Measurements from ENCODE around the gene ESPL1. TPM values are rescaled to one million over a fixed set of nuclear protein-coding genes. Genes with fewer than 3 reads are reported as not detected.
A peak's percentile ranks its signal among the peaks of the same experiment; 100 is the strongest.

The ESPL1 gene
- polyA plus RNA-seq, 1 donor (not counting 4 experiments of a cell fraction or from before 2014, with no cell fraction given) = 3.7 TPM

DNA sequence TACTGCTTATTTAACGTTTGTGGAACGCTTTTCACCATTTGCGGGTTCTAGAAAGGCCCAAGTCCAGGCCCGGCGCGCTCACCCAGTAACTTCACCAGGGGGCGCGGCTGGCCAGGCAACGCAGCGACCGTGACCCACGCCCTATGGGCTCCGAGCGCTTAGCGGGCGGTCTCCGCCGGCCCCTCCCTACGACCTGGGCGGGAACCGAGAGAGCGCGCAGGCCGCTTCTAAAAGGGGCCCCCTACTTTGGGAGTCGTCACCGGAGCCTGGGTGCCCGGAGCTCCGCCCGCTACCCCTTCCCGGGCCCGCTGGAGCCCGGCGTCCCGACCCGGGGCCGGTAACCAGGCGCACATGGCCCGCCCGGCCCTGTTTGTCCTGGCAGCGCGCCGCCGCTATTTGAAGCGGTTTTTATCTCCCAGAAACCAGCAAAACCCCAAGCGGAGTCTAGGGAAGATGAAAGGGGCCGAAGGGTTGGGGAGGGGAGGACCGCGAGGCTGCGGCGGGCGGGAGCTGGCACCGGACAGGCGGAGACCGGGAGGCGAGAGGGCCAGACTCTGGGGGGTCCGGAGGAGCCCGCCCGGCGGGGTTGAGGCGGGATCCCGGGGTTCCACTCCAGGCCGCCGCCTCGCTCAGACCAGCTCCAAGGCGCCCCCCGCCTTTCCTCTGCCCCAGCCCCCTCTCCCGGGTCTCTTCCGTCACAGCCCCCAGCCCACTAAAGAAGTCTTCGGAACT, 56.8 kb downstream of the ESPL1 start:
- no peaks in the 10 kb centered on the region for H3K36me3 ChIP-seq (ENCODE audit: control insufficient read depth in 2 of 2, extremely low read depth in 1 of 2, insufficient read depth in 2 of 2, low read length in 2 of 2)
- FAIRE-seq (no peak), DNase-seq (ENCODE audit: low read depth, low spot score) (peak; percentile 33)
- H3K27ac ChIP-seq (ENCODE audit: control insufficient read depth, insufficient read depth, low read length) = peak overlapping the region; percentile 73
- H4K20me1 ChIP-seq (ENCODE audit: control insufficient read depth, extremely low read depth, insufficient read depth, low read length) = no peaks in the 10 kb centered on the region
- H3K4me1 ChIP-seq (ENCODE audit: control insufficient read depth, extremely low read depth, insufficient read depth, low read length) = peaks cover 21% of the 10 kb centered on the region
- peaks cover 2% of the 10 kb centered on the region for H3K79me2 ChIP-seq (ENCODE audit: control insufficient read depth, insufficient read depth, low read length)
- dilution Hi-C loops (cut with MboI; ENCODE audit: extremely low pct_ligation_motif_present, low sequenced_read_pairs) = no loop called here
- H3K4me3 ChIP-seq (ENCODE audit: control insufficient read depth in 2 of 3, extremely low read depth in 1 of 3, insufficient read depth in 2 of 3, low read depth in 1 of 3, low read length in 3 of 3) = peak overlapping the region; percentile 48 to 81 (median 79)
- H3K4me2 ChIP-seq (ENCODE audit: control insufficient read depth, extremely low read depth, insufficient read depth, low read depth, low read length) = peak overlapping the region; percentile 99
- no peaks in the 10 kb centered on the region for H3K9me1 ChIP-seq (ENCODE audit: control insufficient read depth, extremely low read depth, insufficient read depth, low read length)
- peak overlapping the region; percentile 81 for H3K9ac ChIP-seq (ENCODE audit: control insufficient read depth, extremely low read depth, insufficient read depth, low read length)
- peak overlapping the region; percentile 95 for H2AFZ ChIP-seq (ENCODE audit: control insufficient read depth, low read length)
- no peaks in the 10 kb centered on the region for H3K9me3 ChIP-seq (ENCODE audit: control insufficient read depth, low read depth, low read length)
- TF ChIP-seq EZH2 (IDR thresholded peaks at IDR 0.05; ENCODE audit: low read length) = no peak
- TF ChIP-seq, protein P1, sequence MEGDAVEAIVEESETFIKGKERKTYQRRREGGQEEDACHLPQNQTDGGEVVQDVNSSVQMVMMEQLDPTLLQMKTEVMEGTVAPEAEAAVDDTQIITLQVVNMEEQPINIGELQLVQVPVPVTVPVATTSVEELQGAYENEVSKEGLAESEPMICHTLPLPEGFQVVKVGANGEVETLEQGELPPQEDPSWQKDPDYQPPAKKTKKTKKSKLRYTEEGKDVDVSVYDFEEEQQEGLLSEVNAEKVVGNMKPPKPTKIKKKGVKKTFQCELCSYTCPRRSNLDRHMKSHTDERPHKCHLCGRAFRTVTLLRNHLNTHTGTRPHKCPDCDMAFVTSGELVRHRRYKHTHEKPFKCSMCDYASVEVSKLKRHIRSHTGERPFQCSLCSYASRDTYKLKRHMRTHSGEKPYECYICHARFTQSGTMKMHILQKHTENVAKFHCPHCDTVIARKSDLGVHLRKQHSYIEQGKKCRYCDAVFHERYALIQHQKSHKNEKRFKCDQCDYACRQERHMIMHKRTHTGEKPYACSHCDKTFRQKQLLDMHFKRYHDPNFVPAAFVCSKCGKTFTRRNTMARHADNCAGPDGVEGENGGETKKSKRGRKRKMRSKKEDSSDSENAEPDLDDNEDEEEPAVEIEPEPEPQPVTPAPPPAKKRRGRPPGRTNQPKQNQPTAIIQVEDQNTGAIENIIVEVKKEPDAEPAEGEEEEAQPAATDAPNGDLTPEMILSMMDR (optimal IDR thresholded peaks at IDR 0.05 in 1 of 3, IDR thresholded peaks at IDR 0.05 in 1 of 3, conservative IDR thresholded peaks at IDR 0.05 in 1 of 3; ENCODE audit: extremely low read depth in 1 of 3, insufficient read depth in 2 of 3, low read length in 3 of 3) = peak; percentile 61 to 82 (median 81)
- no peaks in the 10 kb centered on the region for H3K27me3 ChIP-seq (ENCODE audit: control insufficient read depth, extremely low read depth, insufficient read depth, low read length)

DNA sequence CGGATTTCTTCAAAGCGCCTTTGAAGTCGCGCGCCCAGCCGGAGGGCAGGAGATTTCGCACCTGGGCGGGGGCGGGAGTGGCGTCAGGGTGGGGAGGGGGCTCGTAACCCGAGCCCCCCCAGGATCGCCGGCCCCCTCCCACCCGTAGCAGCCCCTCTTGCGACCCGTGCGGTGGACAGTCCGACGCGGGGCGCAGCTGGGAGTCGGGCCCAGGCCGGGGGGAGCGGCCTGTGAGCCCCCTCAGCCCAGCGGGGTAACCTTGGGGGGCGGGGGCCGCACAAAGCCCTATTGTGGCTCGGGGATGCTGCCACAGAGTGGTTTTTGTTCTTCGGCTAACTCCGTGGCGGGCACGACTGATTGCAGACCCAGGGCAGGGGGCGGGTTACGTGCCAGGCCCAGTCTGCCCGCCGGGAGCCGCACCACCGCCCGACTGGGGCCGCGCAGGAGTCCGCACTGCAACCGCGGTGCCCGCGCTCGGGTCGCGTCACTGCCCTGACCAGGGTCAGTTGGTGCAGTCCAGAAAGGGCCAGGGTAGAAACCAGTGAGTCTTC, 57.5 kb downstream of the ESPL1 start:
- no peak for DNase-seq (ENCODE audit: low read depth, low spot score)

More for the DNA sequence above, 57.5 kb downstream of the ESPL1 start:
- H3K79me2 ChIP-seq (ENCODE audit: control insufficient read depth, insufficient read depth, low read length) = peaks cover 2% of the 10 kb centered on the region
- peaks cover 18% of the 10 kb centered on the region for H3K4me1 ChIP-seq (ENCODE audit: control insufficient read depth, extremely low read depth, insufficient read depth, low read length)
- H3K9me3 ChIP-seq (ENCODE audit: control insufficient read depth, low read depth, low read length) = no peaks in the 10 kb centered on the region
- peak overlapping the region; percentile 0 for H2AFZ ChIP-seq (ENCODE audit: control insufficient read depth, low read length)
- H3K27me3 ChIP-seq (ENCODE audit: control insufficient read depth, extremely low read depth, insufficient read depth, low read length) = no peaks in the 10 kb centered on the region
- H3K27ac ChIP-seq (ENCODE audit: control insufficient read depth, insufficient read depth, low read length) = peak overlapping the region; percentile 36
- H3K36me3 ChIP-seq (ENCODE audit: control insufficient read depth in 2 of 2, extremely low read depth in 1 of 2, insufficient read depth in 2 of 2, low read length in 2 of 2) = no peaks in the 10 kb centered on the region
- dilution Hi-C loops (cut with MboI; ENCODE audit: extremely low pct_ligation_motif_present, low sequenced_read_pairs) = no loop called here
- H3K9me1 ChIP-seq (ENCODE audit: control insufficient read depth, extremely low read depth, insufficient read depth, low read length) = no peaks in the 10 kb centered on the region
- peak overlapping the region; percentile 81 for H3K9ac ChIP-seq (ENCODE audit: control insufficient read depth, extremely low read depth, insufficient read depth, low read length)
- peak overlapping the region; percentile 48 to 81 (median 79) for H3K4me3 ChIP-seq (ENCODE audit: control insufficient read depth in 2 of 3, extremely low read depth in 1 of 3, insufficient read depth in 2 of 3, low read depth in 1 of 3, low read length in 3 of 3)
- H4K20me1 ChIP-seq (ENCODE audit: control insufficient read depth, extremely low read depth, insufficient read depth, low read length) = no peaks in the 10 kb centered on the region
- peak; percentile 31 for TF ChIP-seq EZH2 (IDR thresholded peaks at IDR 0.05; ENCODE audit: low read length)
- TF ChIP-seq, protein P1 (optimal IDR thresholded peaks at IDR 0.05 in 1 of 3, IDR thresholded peaks at IDR 0.05 in 1 of 3, conservative IDR thresholded peaks at IDR 0.05 in 1 of 3; ENCODE audit: extremely low read depth in 1 of 3, insufficient read depth in 2 of 3, low read length in 3 of 3) = no peak
- H3K4me2 ChIP-seq (ENCODE audit: control insufficient read depth, extremely low read depth, insufficient read depth, low read depth, low read length) = peak overlapping the region; percentile 99
- no peak for FAIRE-seq
